Natural killer cell (primary cell): ENCODE data around the gene SRP9. TPM values are rescaled to one million over a fixed set of nuclear protein-coding genes. Genes with fewer than 3 reads are reported as not detected.

Source experiments
- ATAC-seq, 3 donors: fragments of 150-1000 bp in 2 of 3; fragments of 200-7000 bp in 1 of 3; cut with Tn5 transposase; 1 replicate in 1 of 3; 2 replicates in 2 of 3; pipeline ENCODE4 v1.10.0; 2021; ENCODE audit warnings: mild to moderate bottlenecking in 2 of 3, moderate library complexity in 2 of 3
- DNase-seq, 2 donors: peaks; one replicate each; pipeline versions ENCODE4 v3.0.0 to v3.0.0-alpha.2; 2013 to 2021; ENCODE audit warnings: mixed read lengths in 1 of 2
- H3K27ac ChIP-seq: one replicate; pipeline ENCODE4 v1.5.1; 2013; ENCODE audit warnings: mild to moderate bottlenecking, low read length
- H3K27me3 ChIP-seq: one replicate; pipeline ENCODE4 v1.6.1; 2013; ENCODE audit warnings: low read length; ENCODE audit not compliant: control insufficient read depth, insufficient read depth
- H3K36me3 ChIP-seq: one replicate; pipeline ENCODE4 v1.6.1; 2013; ENCODE audit warnings: low read length; ENCODE audit not compliant: control insufficient read depth, insufficient read depth
- H3K4me1 ChIP-seq: one replicate; pipeline ENCODE4 v1.6.1; 2013; ENCODE audit warnings: low read length; ENCODE audit not compliant: control insufficient read depth, insufficient read depth
- H3K4me3 ChIP-seq: one replicate; pipeline ENCODE4 v1.5.1; 2013; ENCODE audit warnings: low read length
- H3K9me3 ChIP-seq: one replicate; pipeline ENCODE4 v1.6.1; 2013; ENCODE audit warnings: low read length; ENCODE audit not compliant: control insufficient read depth, insufficient read depth
- H3K27ac Mint-ChIP-seq, 2 donors: one replicate each; pipeline ENCODE4 v1.8.0; 2022; ENCODE audit warnings: mild to moderate bottlenecking in 2 of 2, mixed read lengths in 2 of 2, moderate library complexity in 1 of 2
- H3K27me3 Mint-ChIP-seq, 2 donors: one replicate each; pipeline ENCODE4 v1.8.0; 2022; ENCODE audit warnings: low read depth in 2 of 2, mixed read lengths in 2 of 2
- H3K36me3 Mint-ChIP-seq: one replicate; pipeline ENCODE4 v1.8.0; 2022; ENCODE audit warnings: mixed read lengths
- H3K4me1 Mint-ChIP-seq, 2 donors: one replicate each; pipeline ENCODE4 v1.8.0; 2022; ENCODE audit warnings: mixed read lengths in 2 of 2
- H3K4me3 Mint-ChIP-seq: one replicate; pipeline ENCODE4 v1.8.0; 2022; ENCODE audit warnings: mild to moderate bottlenecking, moderate library complexity, mixed read lengths
- H3K9me3 Mint-ChIP-seq, 2 donors: one replicate each; pipeline ENCODE4 v1.8.0; 2022; ENCODE audit warnings: mixed read lengths in 2 of 2
- WGBS: methylation state at CpG from one replicate; pipeline ENCODE4 v1.1.7; 2013; ENCODE audit warnings: missing lambda C conversion rate; ENCODE audit not compliant: insufficient coverage; 5-methylcytosine and 5-hydroxymethylcytosine counted together
- intact Hi-C: fragments of 100-400 bp; cut with micrococcal nuclease; formaldehyde crosslinking; loops from one replicate; pipeline ENCODE4 v1.14.2; 2022
- total RNA-seq, 4 donors: library from RNA; stranded (reverse); fragments of 120-200 nt in 1 of 4; gene quantifications; one replicate each; pipeline versions ENCODE4 v1.2.3 to v1.2.4, GENCODE V29; 2013 to 2022
- TF ChIP-seq, protein P1 (sequence below): fragments of 200-600 bp; IDR thresholded peaks from one replicate; pipeline ENCODE4 v1.8.0; 2022; ENCODE audit warnings: antibody characterized with exemption

The SRP9 gene
- total RNA-seq, 3 donors from 2014 or later (not counting 1 experiment from before 2014, with no cell fraction given) = 83.1 to 116 (median 93.0) TPM

DNA sequence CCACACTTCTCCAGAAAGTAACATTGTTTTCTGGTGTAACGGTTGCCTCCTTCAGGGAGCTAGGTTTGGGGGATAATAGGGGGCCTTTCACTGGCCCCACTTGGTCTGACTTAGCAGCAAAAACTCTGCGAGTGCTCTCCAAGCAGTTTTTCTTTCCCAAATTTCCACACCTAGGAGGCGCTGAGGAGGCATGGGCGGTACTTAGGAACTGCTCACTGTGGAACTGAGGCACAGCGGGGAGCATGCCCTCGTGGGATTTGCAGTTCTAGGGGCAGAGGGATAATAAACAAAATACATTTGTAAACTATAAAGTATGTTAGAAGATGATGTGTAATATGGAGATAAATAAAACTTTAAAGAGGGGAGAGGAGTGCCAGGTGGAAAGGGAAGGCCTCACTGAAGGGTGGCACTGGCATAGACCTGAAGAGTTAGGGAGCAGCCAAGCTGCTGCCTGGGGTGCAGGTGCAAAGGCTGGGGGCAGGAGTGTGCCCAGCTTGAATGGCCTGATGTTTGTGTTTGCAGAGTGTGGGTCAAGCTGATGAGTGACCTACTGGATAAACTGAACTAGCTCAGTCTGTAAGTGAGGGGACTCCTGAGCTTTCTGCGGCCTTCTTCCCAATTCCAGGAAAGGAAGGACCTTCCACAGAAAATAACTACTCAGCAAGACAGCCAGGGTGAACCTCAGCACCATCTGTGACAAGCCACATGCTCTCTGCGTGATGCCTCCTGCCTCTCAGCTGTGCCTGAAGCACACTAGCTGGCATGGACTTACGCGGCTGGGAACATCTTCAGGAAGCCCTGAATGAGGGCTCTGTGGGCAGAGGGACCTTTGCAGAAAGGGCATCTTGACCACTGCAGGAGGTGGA, 34.2 kb downstream of the SRP9 start:
- TF ChIP-seq, protein P1, sequence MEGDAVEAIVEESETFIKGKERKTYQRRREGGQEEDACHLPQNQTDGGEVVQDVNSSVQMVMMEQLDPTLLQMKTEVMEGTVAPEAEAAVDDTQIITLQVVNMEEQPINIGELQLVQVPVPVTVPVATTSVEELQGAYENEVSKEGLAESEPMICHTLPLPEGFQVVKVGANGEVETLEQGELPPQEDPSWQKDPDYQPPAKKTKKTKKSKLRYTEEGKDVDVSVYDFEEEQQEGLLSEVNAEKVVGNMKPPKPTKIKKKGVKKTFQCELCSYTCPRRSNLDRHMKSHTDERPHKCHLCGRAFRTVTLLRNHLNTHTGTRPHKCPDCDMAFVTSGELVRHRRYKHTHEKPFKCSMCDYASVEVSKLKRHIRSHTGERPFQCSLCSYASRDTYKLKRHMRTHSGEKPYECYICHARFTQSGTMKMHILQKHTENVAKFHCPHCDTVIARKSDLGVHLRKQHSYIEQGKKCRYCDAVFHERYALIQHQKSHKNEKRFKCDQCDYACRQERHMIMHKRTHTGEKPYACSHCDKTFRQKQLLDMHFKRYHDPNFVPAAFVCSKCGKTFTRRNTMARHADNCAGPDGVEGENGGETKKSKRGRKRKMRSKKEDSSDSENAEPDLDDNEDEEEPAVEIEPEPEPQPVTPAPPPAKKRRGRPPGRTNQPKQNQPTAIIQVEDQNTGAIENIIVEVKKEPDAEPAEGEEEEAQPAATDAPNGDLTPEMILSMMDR = no peak
- Mint-ChIP-seq H3K9me3 (no peaks in the 10 kb centered on the region), H3K4me3 (peak overlapping the region; percentile 4), H3K4me1 (peaks cover 13 to 23% of the 10 kb centered on the region in 2 donors), H3K27me3 (peaks cover 11 to 13% of the 10 kb centered on the region in 2 donors), H3K36me3 (no peaks in the 10 kb centered on the region), H3K27ac (no peak overlapping the region)
- intact Hi-C loops = no loop called here
- H3K27me3 ChIP-seq = no peaks in the 10 kb centered on the region
- no peak overlapping the region for H3K27ac ChIP-seq
- 95% methylated on average over 9 of the region's 10 CpGs for WGBS
- no peaks in the 10 kb centered on the region for H3K36me3 ChIP-seq
- no peaks in the 10 kb centered on the region for H3K9me3 ChIP-seq
- no peak for DNase-seq
- H3K4me1 ChIP-seq = peaks cover 17% of the 10 kb centered on the region
- H3K4me3 ChIP-seq = no peak overlapping the region
- no peak for ATAC-seq

- Histone ChIP-seq H3K36me3 (no peaks in the 10 kb centered on the region), H3K27ac (no peak overlapping the region), H3K9me3 (no peaks in the 10 kb centered on the region), H3K27me3 (no peaks in the 10 kb centered on the region), H3K4me3 (no peak overlapping the region), H3K4me1 (peaks cover 17% of the 10 kb centered on the region)
- H3K4me1 Mint-ChIP-seq = peaks cover 13 to 23% of the 10 kb centered on the region in 2 donors
- no peak overlapping the region for H3K4me3 Mint-ChIP-seq
- H3K9me3 Mint-ChIP-seq = no peaks in the 10 kb centered on the region
- intact Hi-C loops = no loop called here
- H3K27me3 Mint-ChIP-seq = peaks cover 11 to 13% of the 10 kb centered on the region in 2 donors
- DNase-seq (no peak), ATAC-seq (no peak)
- TF ChIP-seq, protein P1 = no peak
- no peak overlapping the region for H3K27ac Mint-ChIP-seq
- WGBS = 91% methylated on average over 7 of the region's 8 CpGs
- H3K36me3 Mint-ChIP-seq = no peaks in the 10 kb centered on the region
Measured at GRCh38 chr1:225812488-225813213, 35.0 kb downstream of the SRP9 start.

DNA sequence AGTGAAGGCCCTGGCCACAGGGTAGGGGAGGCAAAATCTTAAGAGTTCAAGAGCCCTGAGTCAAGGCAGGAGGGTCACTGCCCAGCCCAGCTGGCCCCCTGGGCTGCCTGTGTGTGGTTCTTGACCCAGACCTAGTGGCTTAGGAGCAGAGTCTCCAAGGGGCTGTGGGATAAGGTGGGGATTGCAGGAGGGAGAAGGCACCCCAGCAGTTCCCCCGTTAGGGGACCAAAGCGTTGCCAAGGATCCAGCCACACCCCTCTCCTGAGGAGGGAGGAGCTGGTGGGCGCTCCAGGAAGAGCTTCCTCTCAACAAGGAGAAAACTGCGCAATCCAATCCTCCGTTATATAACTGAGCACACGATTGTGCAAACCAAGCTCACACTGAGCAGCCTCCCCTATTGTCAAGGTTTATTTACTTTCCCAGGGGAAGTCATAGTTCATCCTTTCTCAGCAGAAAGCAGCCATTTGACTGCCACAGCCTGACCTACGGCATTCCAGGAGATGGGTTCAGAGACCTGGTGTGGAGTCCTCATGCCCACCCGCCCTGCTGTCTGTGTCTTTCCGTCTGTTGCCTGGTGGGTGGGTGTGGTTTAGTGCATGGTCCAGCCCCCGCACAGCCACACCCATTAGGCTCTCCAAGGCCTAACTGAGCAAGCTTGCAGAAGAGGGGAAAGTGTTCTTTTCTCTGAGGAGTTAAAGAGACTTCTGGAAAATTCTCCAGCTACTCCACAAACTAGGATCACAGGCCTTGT, 35.8 kb downstream of the SRP9 start:
- Histone ChIP-seq H3K9me3 (no peaks in the 10 kb centered on the region), H3K36me3 (no peaks in the 10 kb centered on the region), H3K27me3 (no peaks in the 10 kb centered on the region), H3K4me3 (no peak overlapping the region), H3K4me1 (peaks cover 17% of the 10 kb centered on the region), H3K27ac (no peak overlapping the region)
- ATAC-seq (no peak), DNase-seq (no peak)
- Mint-ChIP-seq H3K4me3 (no peak overlapping the region), H3K36me3 (no peaks in the 10 kb centered on the region), H3K9me3 (no peaks in the 10 kb centered on the region), H3K27ac (no peak overlapping the region), H3K27me3 (peaks cover 6 to 9% of the 10 kb centered on the region in 2 donors), H3K4me1 (peaks cover 13 to 23% of the 10 kb centered on the region in 2 donors)
- intact Hi-C loops = no loop called here
- TF ChIP-seq, protein P1 = no peak
- 87% methylated on average over 8 of the region's 10 CpGs for whole genome bisulfite sequencing
